ENCODE measurements around the gene DSCAML1. TPM values are rescaled to one million over a fixed set of nuclear protein-coding genes. Genes with fewer than 3 reads are reported as not detected.
A peak's percentile ranks its signal among the peaks of the same experiment; 100 is the strongest.

The DSCAML1 gene
- total RNA-seq, 1 experiment from 2014 or later: 0.90 TPM

DNA sequence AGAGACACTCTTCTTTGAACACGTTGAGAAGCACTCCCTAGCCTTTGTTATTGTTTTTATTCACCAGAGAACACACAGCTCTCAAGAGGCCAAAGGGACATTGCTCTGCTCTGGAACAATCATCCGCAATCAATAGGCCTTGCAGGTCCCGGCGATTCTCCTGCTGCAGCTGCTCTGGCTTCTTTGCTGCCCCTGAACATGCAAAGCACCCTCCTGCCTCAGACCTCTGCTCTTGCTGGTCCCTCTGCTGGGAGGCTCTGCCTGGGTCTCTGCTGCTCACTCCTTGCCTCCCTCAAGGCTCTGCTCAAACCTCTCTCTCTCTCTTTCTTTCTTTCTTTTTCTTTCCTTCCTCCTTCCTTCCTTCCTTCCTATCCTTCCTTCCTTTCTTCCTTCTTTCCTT, 232.7 kb downstream of the DSCAML1 start (continued):
- TF ChIP-seq SMAD3 (CRISPR knock-in tag; IDR thresholded peaks at IDR 0.05; ENCODE audit: borderline replicate concordance): no peak
- TF ChIP-seq ZNF219 (CRISPR knock-in tag; IDR thresholded peaks at IDR 0.05; ENCODE audit: borderline replicate concordance): no peak

DNA sequence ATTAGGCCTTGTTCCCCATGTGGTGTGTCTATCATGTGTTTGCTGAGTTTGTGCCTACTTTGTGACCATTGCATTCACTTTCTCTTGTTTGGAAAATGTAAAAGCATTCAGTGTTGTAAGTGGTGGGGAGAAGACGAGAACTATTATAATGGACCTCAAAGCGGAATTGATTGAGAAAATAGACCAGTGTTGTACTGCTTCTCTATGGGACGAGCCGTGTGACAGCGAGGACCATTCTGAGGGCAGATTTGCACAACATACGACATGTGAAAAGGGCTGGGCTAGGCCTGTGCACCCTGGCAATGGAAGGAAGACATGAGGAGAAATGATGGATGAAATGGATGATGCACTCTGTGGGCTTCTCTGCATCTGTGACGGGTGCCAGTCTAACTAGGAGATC, 233.5 kb downstream of the DSCAML1 start:
- no peak for DNase-seq (ENCODE audit: low spot score)
- Mint-ChIP-seq H3K9me3 (no peaks in the 10 kb centered on the region), H3K4me3 (no peak overlapping the region), H3K27ac (no peak overlapping the region), H3K27me3 (ENCODE audit: low read depth) (no peaks in the 10 kb centered on the region; the same call in 1 of the 2 replicates), H3K4me1 (peaks cover 15% of the 10 kb centered on the region), H3K36me3 (no peaks in the 10 kb centered on the region)
- ChIA-PET CTCF (interaction anchor here (0.6 kb wide), 1 partner anchor 80 kb away, joined by 3 read pairs; no protein-coding TSS in a partner anchor), POLR2A (no interaction called here)
- ATAC-seq: no peak
- no peak for TF ChIP-seq ZNF671 (CRISPR knock-in tag; IDR thresholded peaks at IDR 0.05)

DNA sequence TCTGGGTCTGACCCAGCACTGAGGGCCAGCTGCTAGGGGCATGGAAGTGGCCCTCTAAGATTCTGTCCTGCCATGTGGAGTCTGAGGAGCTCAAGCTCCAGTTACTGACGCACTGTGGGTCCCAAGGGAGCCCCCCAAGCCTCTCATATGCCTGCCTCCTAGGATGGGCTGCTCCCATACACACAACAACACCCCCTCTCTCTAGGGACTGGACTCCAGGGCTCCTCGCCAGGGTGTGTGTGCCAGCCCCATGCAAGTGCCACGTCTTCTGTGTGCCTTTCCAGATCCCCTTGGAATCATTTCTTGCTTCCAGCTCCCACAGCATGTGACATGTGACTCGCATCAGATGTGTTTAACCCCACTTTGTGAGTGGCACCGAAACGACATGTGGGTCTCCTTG, 234.9 kb downstream of the DSCAML1 start:
- POLR2A ChIA-PET: no interaction called here

DNA sequence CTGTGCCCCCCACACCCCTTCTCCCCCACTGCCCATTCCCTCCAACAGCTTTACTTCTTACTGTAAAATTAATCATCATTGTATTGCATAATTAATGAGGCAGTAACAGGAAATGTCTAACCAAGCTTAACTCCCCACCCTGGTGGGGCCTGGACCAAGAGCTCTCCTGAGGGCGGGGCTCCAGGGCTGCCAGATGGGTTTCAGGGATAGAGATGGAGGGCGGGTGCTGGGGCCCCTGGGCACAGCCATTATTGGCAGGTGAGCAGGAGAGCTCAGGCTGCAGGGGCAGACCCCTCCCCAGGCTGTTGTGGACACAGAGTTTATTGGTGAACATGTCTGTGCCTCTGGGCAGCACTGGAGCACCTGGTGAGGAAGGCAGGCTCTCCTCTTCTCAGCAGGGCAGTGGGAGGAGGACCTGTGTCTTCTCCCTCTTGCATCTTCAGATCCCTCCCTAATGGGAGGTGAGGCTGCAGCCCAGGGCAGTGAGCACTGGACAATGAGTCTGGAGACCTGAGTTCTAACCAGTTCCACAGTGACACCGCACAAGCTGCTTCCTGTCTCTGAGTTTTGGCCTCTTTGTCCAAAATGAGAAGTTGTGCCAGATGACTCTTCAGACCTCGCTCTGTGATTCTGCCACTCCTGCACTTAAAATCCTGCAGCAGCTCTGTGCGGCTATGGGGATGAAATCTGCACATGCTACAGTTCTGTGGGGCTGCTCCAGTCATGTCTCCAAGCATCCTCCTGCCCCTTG, 236.1 kb downstream of the DSCAML1 start:
- Mint-ChIP-seq H3K4me3 (no peak overlapping the region), H3K4me1 (peaks cover 27% of the 10 kb centered on the region), H3K36me3 (no peaks in the 10 kb centered on the region), H3K27ac (no peak overlapping the region), H3K9me3 (no peaks in the 10 kb centered on the region), H3K27me3 (ENCODE audit: low read depth) (peaks cover 3% of the 10 kb centered on the region; the same call in 1 of the 2 replicates)
- POLR2A ChIA-PET: no interaction called here
- DNase-seq (ENCODE audit: low spot score) (no peak), ATAC-seq (no peak)
- CTCF ChIA-PET: interaction anchor here (1.4 to 2.8 kb wide), 3 partner anchors 71 to 247 kb away, joined by 3 to 13 read pairs (median 5); no protein-coding TSS in a partner anchor
- TF ChIP-seq ZNF396 (CRISPR knock-in tag; IDR thresholded peaks at IDR 0.05; ENCODE audit: borderline replicate concordance): no peak
- TF ChIP-seq SMAD3 (CRISPR knock-in tag; IDR thresholded peaks at IDR 0.05; ENCODE audit: borderline replicate concordance): no peak
- TF ChIP-seq NR3C1 (CRISPR knock-in tag; conservative IDR thresholded peaks at IDR 0.05; ENCODE audit: low read depth): no peak
- TF ChIP-seq ZBTB21 (CRISPR knock-in tag; IDR thresholded peaks at IDR 0.05; ENCODE audit: borderline replicate concordance): no peak
- no peak for TF ChIP-seq ZNF232 (CRISPR knock-in tag; IDR thresholded peaks at IDR 0.05)
- TF ChIP-seq RORB (CRISPR knock-in tag; IDR thresholded peaks at IDR 0.05): no peak
- no peak for TF ChIP-seq HMGA2 (CRISPR knock-in tag; IDR thresholded peaks at IDR 0.05)
- no peak for TF ChIP-seq NR1H2 (CRISPR knock-in tag; IDR thresholded peaks at IDR 0.05)
- no peak for TF ChIP-seq GTF2I (CRISPR knock-in tag; conservative IDR thresholded peaks at IDR 0.05)

More for the DNA sequence above, 234.9 kb downstream of the DSCAML1 start:
- TF ChIP-seq, protein P1, sequence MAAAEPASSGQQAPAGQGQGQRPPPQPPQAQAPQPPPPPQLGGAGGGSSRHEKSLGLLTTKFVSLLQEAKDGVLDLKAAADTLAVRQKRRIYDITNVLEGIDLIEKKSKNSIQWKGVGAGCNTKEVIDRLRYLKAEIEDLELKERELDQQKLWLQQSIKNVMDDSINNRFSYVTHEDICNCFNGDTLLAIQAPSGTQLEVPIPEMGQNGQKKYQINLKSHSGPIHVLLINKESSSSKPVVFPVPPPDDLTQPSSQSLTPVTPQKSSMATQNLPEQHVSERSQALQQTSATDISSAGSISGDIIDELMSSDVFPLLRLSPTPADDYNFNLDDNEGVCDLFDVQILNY (CRISPR knock-in tag; IDR thresholded peaks at IDR 0.05): no peak
- TF ChIP-seq GTF2I (CRISPR knock-in tag; conservative IDR thresholded peaks at IDR 0.05) (no peak), KAT7 (CRISPR knock-in tag; IDR thresholded peaks at IDR 0.05; ENCODE audit: borderline replicate concordance) (no peak), HMGA2 (CRISPR knock-in tag; IDR thresholded peaks at IDR 0.05) (no peak), ZNF396 (CRISPR knock-in tag; IDR thresholded peaks at IDR 0.05; ENCODE audit: borderline replicate concordance) (no peak)
- no peak for DNase-seq (ENCODE audit: low spot score)
- ATAC-seq: no peak
- Mint-ChIP-seq H3K4me1 (peaks cover 23% of the 10 kb centered on the region), H3K9me3 (no peaks in the 10 kb centered on the region), H3K27me3 (ENCODE audit: low read depth) (peaks cover 3% of the 10 kb centered on the region; the same call in 1 of the 2 replicates), H3K4me3 (no peak overlapping the region), H3K36me3 (no peaks in the 10 kb centered on the region), H3K27ac (no peak overlapping the region)
- CTCF ChIA-PET: interaction anchor here (1.4 kb wide), 2 partner anchors 72 to 136 kb away, joined by 3 to 4 read pairs; no protein-coding TSS in a partner anchor

DNA sequence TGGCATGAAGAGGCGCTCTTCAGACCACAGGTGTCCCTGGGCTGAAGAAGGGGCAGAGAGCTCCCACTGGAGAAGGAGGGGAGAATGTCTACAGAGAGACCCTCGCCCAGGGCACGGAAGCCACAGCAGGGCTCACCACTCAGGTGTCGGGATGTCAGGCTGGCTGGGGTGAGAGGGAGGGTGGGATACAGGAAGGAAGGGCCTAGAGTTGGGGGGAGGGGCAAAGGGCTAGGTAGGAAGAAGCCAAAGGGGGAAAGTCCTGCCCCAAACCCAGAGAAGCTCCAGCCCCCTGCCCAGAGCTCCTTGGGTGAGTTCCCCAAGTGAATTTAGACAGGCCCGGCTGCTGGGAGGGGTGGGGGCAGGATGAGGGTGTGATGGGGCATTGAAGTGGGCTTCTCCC, 237.3 kb downstream of the DSCAML1 start:
- TF ChIP-seq KAT7 (CRISPR knock-in tag; IDR thresholded peaks at IDR 0.05; ENCODE audit: borderline replicate concordance) (no peak), RORB (CRISPR knock-in tag; IDR thresholded peaks at IDR 0.05) (no peak), NFATC4 (CRISPR knock-in tag; IDR thresholded peaks at IDR 0.05) (no peak)
- TF ChIP-seq, protein P2, sequence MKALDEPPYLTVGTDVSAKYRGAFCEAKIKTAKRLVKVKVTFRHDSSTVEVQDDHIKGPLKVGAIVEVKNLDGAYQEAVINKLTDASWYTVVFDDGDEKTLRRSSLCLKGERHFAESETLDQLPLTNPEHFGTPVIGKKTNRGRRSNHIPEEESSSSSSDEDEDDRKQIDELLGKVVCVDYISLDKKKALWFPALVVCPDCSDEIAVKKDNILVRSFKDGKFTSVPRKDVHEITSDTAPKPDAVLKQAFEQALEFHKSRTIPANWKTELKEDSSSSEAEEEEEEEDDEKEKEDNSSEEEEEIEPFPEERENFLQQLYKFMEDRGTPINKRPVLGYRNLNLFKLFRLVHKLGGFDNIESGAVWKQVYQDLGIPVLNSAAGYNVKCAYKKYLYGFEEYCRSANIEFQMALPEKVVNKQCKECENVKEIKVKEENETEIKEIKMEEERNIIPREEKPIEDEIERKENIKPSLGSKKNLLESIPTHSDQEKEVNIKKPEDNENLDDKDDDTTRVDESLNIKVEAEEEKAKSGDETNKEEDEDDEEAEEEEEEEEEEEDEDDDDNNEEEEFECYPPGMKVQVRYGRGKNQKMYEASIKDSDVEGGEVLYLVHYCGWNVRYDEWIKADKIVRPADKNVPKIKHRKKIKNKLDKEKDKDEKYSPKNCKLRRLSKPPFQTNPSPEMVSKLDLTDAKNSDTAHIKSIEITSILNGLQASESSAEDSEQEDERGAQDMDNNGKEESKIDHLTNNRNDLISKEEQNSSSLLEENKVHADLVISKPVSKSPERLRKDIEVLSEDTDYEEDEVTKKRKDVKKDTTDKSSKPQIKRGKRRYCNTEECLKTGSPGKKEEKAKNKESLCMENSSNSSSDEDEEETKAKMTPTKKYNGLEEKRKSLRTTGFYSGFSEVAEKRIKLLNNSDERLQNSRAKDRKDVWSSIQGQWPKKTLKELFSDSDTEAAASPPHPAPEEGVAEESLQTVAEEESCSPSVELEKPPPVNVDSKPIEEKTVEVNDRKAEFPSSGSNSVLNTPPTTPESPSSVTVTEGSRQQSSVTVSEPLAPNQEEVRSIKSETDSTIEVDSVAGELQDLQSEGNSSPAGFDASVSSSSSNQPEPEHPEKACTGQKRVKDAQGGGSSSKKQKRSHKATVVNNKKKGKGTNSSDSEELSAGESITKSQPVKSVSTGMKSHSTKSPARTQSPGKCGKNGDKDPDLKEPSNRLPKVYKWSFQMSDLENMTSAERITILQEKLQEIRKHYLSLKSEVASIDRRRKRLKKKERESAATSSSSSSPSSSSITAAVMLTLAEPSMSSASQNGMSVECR (CRISPR knock-in tag; IDR thresholded peaks at IDR 0.05; ENCODE audit: borderline replicate concordance): no peak
- TF ChIP-seq, protein P3, sequence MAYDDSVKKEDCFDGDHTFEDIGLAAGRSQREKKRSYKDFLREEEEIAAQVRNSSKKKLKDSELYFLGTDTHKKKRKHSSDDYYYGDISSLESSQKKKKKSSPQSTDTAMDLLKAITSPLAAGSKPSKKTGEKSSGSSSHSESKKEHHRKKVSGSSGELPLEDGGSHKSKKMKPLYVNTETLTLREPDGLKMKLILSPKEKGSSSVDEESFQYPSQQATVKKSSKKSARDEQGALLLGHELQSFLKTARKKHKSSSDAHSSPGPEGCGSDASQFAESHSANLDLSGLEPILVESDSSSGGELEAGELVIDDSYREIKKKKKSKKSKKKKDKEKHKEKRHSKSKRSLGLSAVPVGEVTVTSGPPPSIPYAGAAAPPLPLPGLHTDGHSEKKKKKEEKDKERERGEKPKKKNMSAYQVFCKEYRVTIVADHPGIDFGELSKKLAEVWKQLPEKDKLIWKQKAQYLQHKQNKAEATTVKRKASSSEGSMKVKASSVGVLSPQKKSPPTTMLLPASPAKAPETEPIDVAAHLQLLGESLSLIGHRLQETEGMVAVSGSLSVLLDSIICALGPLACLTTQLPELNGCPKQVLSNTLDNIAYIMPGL (CRISPR knock-in tag; IDR thresholded peaks at IDR 0.05): no peak
- TF ChIP-seq, protein P4, sequence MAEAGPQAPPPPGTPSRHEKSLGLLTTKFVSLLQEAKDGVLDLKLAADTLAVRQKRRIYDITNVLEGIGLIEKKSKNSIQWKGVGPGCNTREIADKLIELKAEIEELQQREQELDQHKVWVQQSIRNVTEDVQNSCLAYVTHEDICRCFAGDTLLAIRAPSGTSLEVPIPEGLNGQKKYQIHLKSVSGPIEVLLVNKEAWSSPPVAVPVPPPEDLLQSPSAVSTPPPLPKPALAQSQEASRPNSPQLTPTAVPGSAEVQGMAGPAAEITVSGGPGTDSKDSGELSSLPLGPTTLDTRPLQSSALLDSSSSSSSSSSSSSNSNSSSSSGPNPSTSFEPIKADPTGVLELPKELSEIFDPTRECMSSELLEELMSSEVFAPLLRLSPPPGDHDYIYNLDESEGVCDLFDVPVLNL (CRISPR knock-in tag; IDR thresholded peaks at IDR 0.05; ENCODE audit: borderline replicate concordance, low read depth): no peak
- H3K27me3 Mint-ChIP-seq (ENCODE audit: low read depth): peaks cover 3% of the 10 kb centered on the region; the same call in 1 of the 2 replicates
- no peaks in the 10 kb centered on the region for H3K9me3 Mint-ChIP-seq
- H3K27ac Mint-ChIP-seq: no peak overlapping the region
- ATAC-seq (peak; percentile 65), DNase-seq (ENCODE audit: low spot score) (no peak)
- no peaks in the 10 kb centered on the region for H3K36me3 Mint-ChIP-seq
- no peak overlapping the region for H3K4me3 Mint-ChIP-seq
- CTCF ChIA-PET: interaction anchor here (1.0 to 2.8 kb wide), 3 partner anchors 116 to 248 kb away, joined by 3 to 13 read pairs (median 5); no protein-coding TSS in a partner anchor
- peaks cover 31% of the 10 kb centered on the region for H3K4me1 Mint-ChIP-seq
- POLR2A ChIA-PET: interaction anchor here (0.7 kb wide), 1 partner anchor 172 kb away, joined by 4 read pairs; no protein-coding TSS in a partner anchor
